ENCODE results near the gene RPS19.
A peak's percentile ranks its signal among the peaks of the same experiment; 100 is the strongest.
"Not testable (repeated sequence)": the region's sequence is repeated elsewhere in the genome, so short reads cannot be mapped to it uniquely, and the experiment has no call there.

The RPS19 gene

DNA sequence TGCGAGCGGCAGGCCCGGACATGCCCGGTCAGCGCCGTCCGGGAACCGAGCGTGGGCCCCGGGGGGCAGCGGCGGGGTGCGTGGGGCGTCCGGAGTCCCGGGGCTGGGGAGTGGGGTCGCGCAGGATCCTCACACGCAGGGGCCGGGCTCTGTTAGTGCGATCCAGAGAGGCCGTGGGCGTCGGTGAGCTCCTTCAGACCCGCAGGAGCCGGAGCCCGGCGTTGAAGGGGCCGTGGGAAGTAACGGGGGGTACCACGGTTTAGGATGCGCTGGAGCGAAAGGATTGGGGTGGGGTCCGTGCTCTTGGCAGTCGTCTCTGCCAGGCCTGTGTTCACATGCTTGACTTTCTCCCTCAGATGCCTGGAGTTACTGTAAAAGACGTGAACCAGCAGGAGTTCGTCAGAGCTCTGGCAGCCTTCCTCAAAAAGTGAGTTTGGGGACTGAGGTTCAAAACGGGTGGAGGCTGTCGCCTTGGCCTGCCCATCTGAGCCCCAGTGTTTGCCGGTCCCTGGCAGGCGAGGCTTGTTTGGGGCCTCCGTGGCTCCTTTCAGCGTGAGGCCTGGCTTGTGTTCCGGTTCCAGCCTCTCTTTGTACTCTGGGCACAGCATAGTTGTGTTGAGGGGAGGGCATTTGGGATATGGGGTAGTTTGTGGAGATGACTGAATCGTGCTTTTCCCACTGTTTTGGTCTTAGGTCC, 512 bp downstream of the RPS19 start:
- DNase-seq = no peak

DNA sequence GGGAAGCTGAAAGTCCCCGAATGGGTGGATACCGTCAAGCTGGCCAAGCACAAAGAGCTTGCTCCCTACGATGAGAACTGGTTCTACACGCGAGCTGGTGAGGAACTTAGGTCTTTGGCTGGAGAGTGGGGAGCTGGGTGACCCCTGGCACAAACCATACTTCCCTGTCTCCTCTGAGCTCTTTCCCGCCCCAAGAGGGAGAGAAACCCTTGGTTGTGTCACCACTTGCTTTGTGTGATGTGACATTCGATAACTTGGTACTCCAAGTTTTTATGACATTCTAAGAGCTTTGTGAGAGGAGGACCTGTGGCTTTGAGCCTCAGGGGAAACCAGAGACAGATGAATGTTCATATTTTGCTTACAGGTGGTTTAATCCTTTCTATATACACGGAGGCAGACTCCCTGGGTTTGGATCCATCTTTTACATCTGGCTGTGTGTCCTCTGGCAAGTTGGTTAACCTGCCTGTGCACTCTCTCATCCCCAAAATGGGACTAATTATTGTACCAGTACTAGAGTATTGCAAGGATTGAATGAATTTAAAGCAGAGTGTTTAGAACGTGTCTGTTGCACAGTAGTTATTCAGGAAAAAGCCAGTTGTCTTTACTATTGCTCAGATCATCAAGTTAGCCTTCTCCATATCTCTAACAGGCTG, 1.2 kb downstream of the RPS19 start:
- DNase-seq = no peak

GRCh38 chr19:41861846-41862245, 1.8 kb downstream of the RPS19 start:
- DNase-seq = no peak

DNA sequence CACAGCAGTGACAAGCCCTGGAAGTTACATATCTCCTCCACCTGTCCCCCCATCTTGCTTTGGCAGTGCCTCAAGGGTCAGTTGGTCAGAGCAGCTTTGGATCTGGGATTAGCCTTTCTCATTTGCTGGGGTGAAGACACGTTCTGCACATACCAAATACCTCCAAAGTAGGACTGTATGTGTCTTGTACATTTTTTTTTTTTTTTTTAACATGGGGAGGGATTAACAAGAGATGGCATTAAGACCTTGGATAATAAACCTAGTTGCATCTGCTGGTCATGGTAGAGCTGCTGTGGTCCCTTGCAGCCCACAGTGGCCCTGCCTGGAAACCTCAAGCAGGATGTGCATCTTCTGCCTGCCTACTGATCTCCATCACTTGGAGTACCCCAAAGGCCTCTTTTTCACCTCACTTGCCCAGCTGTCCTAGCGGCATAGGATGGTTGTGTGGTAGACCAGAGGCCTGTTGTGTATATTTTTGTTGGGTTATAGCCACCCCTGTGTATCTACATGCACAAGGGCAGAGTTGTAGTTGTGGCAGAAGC, 2.5 kb downstream of the RPS19 start:
- DNase-seq = no peak

DNA sequence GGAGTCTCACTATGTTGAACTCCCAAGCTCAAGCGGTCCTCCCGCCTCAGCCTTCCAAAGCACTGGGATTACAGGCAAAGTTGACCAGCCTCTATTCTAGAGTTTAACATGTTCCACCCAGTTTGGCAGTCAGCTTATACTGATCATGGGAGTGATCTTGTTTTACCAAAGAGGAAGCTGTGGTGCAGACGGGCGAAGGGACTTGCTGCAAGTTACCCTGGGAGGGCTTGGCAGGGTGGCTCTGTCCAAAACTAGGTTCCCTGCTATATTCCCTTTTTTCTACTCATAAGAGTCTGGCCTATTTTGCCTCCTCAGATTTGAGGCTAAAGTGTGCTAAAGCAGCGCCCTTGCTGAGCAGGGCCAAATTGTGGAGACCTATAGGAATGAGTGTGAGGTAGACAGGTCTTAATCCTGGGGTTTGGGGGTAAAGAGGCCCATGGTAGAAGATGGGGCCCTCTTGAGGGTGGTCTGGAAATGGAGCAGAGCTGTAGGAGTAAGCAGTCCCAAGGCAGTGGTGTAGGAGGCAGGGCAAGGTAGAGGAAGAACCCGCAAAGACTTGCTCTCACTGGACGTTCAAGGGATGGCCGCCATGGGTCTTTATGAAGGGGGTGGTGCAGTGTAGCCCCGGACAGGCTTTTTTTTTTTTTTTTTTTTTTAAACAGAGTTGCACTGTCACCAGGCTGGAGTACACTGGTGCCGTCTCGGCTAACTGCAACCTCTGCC, 3.3 kb downstream of the RPS19 start:
- DNase-seq = no peak

GRCh38 chr19:41864374-41864773, 4.3 kb downstream of the RPS19 start:
- DNase-seq = no peak

DNA sequence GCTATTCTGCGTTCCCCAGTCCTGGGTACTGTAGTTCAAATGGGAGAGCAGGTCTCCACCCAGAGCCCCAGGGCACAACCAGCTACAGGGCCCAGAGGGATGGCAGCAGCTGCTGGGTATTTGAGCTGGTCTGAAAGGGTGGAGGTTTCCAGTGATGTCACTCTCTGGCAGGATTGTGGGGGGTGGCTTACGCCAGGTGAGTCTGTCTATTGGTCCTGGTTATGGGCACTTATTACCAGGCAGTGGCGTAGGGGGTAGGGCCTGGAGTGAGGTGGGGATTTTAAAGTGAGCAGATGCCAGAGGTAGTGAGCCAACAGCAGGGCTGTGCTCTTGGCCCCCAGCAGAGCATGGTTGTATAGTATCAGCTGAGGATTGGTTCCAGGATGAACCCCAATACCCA, 6.2 kb downstream of the RPS19 start:
- DNase-seq = no peak

GRCh38 chr19:41868120-41868988, 8.3 kb downstream of the RPS19 start:
- no peak for DNase-seq

- DNase-seq = no peak
Observed at GRCh38 chr19:41868989-41869300, 8.9 kb downstream of the RPS19 start.

- DNase-seq = no peak
Observed at GRCh38 chr19:41869374-41869955, 9.4 kb downstream of the RPS19 start.

DNA sequence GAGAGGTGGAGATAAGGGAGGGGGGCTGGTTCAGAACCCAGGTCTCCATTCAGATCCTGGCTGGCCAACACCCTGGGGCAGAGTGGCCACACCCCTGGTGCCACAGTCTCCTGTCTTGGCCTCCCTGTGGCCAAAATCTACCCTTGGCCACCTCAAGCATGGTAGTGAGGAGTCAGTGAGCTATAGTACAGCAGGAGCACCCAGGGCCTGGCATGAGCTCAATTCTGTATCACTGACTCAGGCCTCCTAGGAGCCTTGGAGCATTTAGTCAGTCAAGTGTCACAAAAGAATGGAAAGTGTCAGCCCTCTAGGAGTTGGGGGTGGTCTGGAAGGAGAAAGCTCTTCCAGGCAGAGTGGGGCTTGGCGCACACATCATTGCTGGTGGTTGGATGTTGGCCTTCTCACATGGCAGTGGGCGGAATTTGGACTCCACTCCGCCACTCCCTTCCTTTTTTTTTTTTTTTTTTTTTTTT, 10.4 kb downstream of the RPS19 start:
- no peak for DNase-seq

- no peak for DNase-seq
Observed at GRCh38 chr19:41871573-41872383, 11.7 kb downstream of the RPS19 start.

DNA sequence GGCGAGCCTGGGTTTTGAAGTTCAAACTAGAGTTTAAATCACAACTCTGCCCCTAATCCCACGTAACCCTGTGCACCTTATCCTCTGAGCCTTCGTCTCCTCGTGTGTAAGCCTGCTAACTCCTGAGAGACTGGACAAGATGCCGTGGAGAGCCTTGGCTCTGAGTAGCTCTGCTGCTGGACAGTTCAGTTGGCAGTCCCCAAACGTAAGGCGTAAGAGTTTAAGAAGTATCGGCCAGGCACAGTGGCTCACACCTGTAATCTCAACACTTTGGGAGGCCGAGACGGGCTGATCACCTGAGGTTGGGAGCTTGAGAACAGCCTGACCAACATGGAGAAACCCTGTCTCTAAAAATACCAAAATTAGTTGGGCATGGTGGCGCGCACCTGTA, 12.3 kb downstream of the RPS19 start:
- no peak for DNase-seq

DNA sequence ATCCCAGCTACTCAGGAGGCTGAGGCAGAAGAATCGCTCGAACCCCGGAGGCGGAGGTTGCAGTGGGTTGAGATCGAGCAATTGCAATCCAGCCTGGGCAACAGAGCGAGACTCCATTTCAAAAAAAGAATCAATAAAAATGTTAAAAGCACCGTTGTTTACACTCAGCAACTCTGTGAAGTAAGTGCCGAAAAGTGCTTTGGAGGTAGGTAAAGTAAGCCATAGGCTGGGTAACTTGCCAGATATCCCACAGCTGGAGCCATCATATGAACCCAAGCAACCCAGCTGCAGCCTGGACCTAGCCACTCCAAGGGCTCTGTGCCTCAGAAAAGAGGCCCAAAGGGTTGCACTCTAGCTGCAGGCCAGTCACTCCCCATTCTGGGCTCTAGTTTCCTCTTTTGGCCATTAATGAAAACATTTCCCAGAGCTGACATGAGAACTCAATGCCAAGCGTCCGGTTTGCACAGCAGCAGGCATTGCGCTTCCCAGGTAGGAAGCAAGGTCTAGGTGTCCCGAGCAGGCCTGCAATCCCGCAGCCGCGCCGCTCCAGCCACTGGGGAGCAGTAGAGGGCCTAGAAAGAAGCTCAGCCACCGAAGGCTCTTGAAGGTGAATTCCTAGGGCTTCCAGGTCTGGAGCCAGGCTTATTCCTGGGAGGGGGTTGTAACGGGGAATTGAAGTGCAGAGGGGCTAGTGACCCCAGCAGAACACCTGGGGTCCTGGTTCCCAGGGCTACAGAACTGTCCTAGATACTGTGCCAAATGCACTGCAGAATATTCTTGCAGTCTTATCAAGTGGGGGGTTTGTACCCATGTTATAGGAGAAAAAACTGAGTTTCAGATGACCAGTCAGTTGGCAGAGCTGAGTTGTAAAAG, 13.0 kb downstream of the RPS19 start:
- peak; percentile 82 for DNase-seq

- not testable (repeated sequence) for DNase-seq
Observed at GRCh38 chr19:41875973-41876372, 15.9 kb downstream of the RPS19 start.

DNA sequence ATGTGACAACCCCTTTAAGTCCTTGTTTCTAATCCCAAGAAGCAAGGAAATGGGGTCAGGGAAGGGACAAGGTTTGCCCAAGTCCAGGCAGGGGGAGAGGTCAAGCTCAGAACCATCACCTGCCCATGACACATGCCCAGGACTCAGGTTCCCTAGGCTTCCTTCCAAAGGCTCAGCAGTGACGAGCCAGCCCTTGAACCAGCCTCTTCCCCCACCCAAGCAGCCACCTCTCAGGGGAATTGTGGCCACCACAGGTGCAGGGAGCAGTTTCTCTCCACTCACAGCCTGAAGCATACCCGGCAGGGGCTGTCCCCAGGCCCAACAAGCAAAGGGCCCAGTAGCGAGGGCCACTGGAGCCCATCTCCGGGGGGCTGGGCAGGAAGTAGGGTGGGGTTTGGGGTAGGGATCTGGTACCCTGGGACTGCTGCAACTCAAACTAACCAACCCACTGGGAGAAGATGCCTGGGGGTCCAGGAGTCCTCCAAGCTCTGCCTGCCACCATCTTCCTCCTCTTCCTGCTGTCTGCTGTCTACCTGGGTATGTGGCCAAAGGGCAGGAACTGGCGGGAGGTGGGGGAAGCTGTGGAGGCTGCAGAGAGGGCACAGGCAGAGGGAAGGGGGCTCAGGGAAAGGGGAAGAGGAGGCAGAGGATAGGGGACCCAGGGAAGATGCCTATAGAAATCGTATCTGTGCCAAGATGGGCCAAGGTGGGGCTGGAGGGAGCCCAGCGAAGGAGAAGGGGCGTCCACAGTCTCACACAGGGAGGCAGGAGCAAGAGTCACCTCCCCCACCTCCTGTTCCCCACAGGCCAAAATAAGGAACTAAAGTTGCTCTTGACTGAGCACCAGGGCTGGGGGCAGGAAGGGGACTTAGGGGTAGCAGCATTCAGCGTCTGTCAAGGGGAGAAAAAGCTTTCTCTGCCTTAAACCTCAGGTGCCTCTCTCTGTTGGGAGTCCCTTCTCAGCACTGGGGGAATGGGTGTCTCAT, 17.1 kb downstream of the RPS19 start, which contains the start of gene CD79A:
Gene CD79A (plus strand): TSS at position 433 of the 986 bp plus-strand sequence. CDS start 26 bp downstream, at position 459.
- DNase-seq = no peak

DNA sequence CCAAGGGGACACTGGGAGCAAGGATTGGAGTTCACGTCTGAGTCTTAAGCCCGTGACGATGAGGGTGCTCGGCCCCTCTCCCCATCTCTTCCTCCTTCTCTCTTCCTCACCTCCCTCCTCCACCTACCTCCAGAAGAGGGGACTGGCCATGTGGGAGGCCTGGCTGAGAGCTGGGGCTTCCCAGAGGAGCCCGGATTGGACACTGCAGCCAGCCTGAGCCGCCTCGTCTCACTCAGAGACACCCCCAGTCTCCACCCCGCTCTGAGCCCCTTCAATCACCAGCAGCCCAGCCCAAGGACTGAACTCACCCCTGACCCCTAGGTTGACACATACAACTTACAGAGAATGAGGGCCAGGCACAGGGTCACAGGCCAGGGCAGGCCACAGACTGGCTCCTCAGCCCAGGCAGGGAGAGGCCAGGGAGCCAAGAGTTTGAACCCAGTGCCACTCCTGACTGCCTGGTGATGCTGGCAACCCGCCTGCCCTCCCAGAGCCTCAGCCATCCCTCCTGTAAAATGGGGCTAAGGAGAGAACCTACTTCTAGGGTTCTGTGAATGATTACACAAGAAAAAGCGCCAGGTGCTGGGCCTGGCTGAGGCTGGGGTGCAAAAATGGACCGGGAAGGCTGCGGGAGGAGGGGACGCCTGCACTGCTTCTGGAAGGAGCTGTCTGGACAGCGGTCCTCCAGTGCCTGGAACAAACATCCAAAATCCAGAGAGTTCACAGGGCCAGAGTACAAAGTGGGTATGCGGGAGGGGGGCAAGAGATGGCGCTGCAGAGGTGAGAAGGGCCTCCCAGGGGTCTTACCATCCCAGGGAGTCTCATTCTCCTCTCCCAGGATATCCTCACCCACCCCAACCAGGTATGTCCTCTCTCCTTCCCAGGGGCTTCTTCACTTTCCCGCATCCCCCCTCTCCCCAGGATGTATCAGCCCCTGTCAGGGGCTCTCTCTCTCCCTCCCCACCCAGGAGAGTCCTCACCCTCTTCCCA, 18.2 kb downstream of the RPS19 start:
- DNase-seq = no peak

GRCh38 chr19:41879080-41879479, 19.0 kb downstream of the RPS19 start:
- no peak for DNase-seq

Data from NCI-H526 treated with DMSO at 0.1 percent for 48 hours (cell line).